H9 (cell line): ENCODE measurements around the gene VWA8. TPM values are rescaled to one million over a fixed set of nuclear protein-coding genes. Genes with fewer than 3 reads are reported as not detected.

Experiments
- DNase-seq: peaks from one replicate; pipeline ENCODE4 v3.0.0-alpha.2; 2017
- H2AFZ ChIP-seq: one replicate; pipeline ENCODE4 v1.6.1; 2013; ENCODE audit warnings: mild to moderate bottlenecking, low read length, control low read depth, moderate library complexity
- H2AK5ac ChIP-seq: 2 replicates; pipeline ENCODE4 v1.6.1; 2013; ENCODE audit warnings: low read length, control low read depth, mixed read lengths; ENCODE audit not compliant: insufficient read length
- H2BK120ac ChIP-seq: one replicate; pipeline ENCODE4 v1.6.1; 2013; ENCODE audit warnings: low read depth, mild to moderate bottlenecking, low read length, control low read depth, inconsistent platforms; ENCODE audit not compliant: poor library complexity, severe bottlenecking
- H2BK12ac ChIP-seq: 2 replicates; pipeline ENCODE4 v1.6.1; 2013; ENCODE audit warnings: low read length, control low read depth, mixed read lengths, low read depth; ENCODE audit not compliant: insufficient read length
- H2BK15ac ChIP-seq: 2 replicates; pipeline ENCODE4 v1.6.1; 2013; ENCODE audit warnings: low read depth, low read length, control low read depth
- H2BK20ac ChIP-seq: one replicate; pipeline ENCODE4 v1.6.1; 2013; ENCODE audit warnings: low read depth, mild to moderate bottlenecking, low read length, control low read depth, inconsistent platforms; ENCODE audit not compliant: poor library complexity, severe bottlenecking
- H2BK5ac ChIP-seq: 2 replicates; pipeline ENCODE4 v1.6.1; 2013; ENCODE audit warnings: low read length, control low read depth, mixed read lengths; ENCODE audit not compliant: insufficient read length
- H3K14ac ChIP-seq: 2 replicates; pipeline ENCODE4 v1.6.1; 2013; ENCODE audit warnings: low read length, control low read depth; ENCODE audit not compliant: insufficient read depth
- H3K18ac ChIP-seq: 2 replicates; pipeline ENCODE4 v1.6.1; 2013; ENCODE audit warnings: low read depth, mild to moderate bottlenecking, mixed read lengths, low read length, control low read depth; ENCODE audit not compliant: insufficient read length
- H3K23ac ChIP-seq: 2 replicates; pipeline ENCODE4 v1.6.1; 2013; ENCODE audit warnings: low read length, control low read depth, mixed read lengths, low read depth; ENCODE audit not compliant: insufficient read length
- H3K23me2 ChIP-seq: 2 replicates; pipeline ENCODE4 v1.6.1; 2013; ENCODE audit warnings: low read depth, mild to moderate bottlenecking, mixed read lengths, low read length, control low read depth; ENCODE audit not compliant: insufficient read length, poor library complexity, severe bottlenecking
- H3K27ac ChIP-seq: 2 replicates; pipeline ENCODE4 v1.5.1; 2013; ENCODE audit warnings: low read length, control low read depth, mixed read lengths, low read depth; ENCODE audit not compliant: insufficient read length
- H3K27me3 ChIP-seq: 2 replicates; pipeline ENCODE4 v1.6.1; 2013; ENCODE audit warnings: low read length, control low read depth, inconsistent platforms; ENCODE audit not compliant: insufficient read depth
- H3K4ac ChIP-seq: 2 replicates; pipeline ENCODE4 v1.6.1; 2013; ENCODE audit warnings: low read depth, mild to moderate bottlenecking, control low read depth, inconsistent platforms, low read length, moderate library complexity
- H3K4me1 ChIP-seq: 2 replicates; pipeline ENCODE4 v1.6.1; 2013; ENCODE audit warnings: low read length, control low read depth, inconsistent platforms; ENCODE audit not compliant: insufficient read depth
- H3K4me2 ChIP-seq: 2 replicates; pipeline ENCODE4 v1.6.1; 2013; ENCODE audit warnings: low read length, control low read depth, mixed read lengths; ENCODE audit not compliant: insufficient read length, insufficient read depth
- H3K56ac ChIP-seq: 2 replicates; pipeline ENCODE4 v1.6.1; 2013; ENCODE audit warnings: low read depth, mild to moderate bottlenecking, mixed read lengths, low read length, control low read depth; ENCODE audit not compliant: insufficient read length
- H3K79me1 ChIP-seq: 2 replicates; pipeline ENCODE4 v1.6.1; 2013; ENCODE audit warnings: low read depth, mild to moderate bottlenecking, moderate library complexity, low read length, control low read depth, inconsistent platforms; ENCODE audit not compliant: insufficient read depth, poor library complexity, severe bottlenecking
- H3K79me2 ChIP-seq: 2 replicates; pipeline ENCODE4 v1.6.1; 2013; ENCODE audit warnings: low read length, control low read depth, inconsistent platforms; ENCODE audit not compliant: insufficient read depth
- H3K9ac ChIP-seq: 2 replicates; pipeline ENCODE4 v1.6.1; 2013; ENCODE audit warnings: low read length, control low read depth, mixed read lengths; ENCODE audit not compliant: insufficient read length; ENCODE audit errors: extremely low read depth
- H3K9me3 ChIP-seq: one replicate; pipeline ENCODE4 v1.6.1; 2013; ENCODE audit warnings: low read depth, low read length, inconsistent platforms; ENCODE audit not compliant: control insufficient read depth
- H3T11ph ChIP-seq: one replicate; pipeline ENCODE4 v1.6.1; 2013; ENCODE audit warnings: mild to moderate bottlenecking, low read length, control low read depth, inconsistent platforms
- H4K20me1 ChIP-seq: one replicate; pipeline ENCODE4 v1.6.1; 2013; ENCODE audit not compliant: control insufficient read depth, insufficient read length, insufficient read depth
- H4K5ac ChIP-seq: 2 replicates; pipeline ENCODE4 v1.6.1; 2013; ENCODE audit warnings: low read depth, mild to moderate bottlenecking, mixed read lengths, low read length, control low read depth; ENCODE audit not compliant: insufficient read length
- H4K8ac ChIP-seq: replicated peaks from 2 replicates; pipeline ENCODE4 v1.6.1; 2013; ENCODE audit warnings: low read length, control low read depth, mixed read lengths, low read depth; ENCODE audit not compliant: insufficient read length
- H4K91ac ChIP-seq: 2 replicates; pipeline ENCODE4 v1.6.1; 2013; ENCODE audit warnings: low read depth, mild to moderate bottlenecking, moderate library complexity, mixed read lengths, low read length, control low read depth; ENCODE audit not compliant: insufficient read length
- H3K27ac Mint-ChIP-seq, 3 experiments: 2 replicates in 2 of 3; 3 replicates in 1 of 3; pipeline ENCODE4 v1.8.0; 2020 to 2021; ENCODE audit warnings: mixed read lengths in 3 of 3, mild to moderate bottlenecking in 1 of 3, moderate library complexity in 1 of 3
- H3K27me3 Mint-ChIP-seq: 2 replicates; pipeline ENCODE4 v1.8.0; 2021; ENCODE audit warnings: low read depth, mild to moderate bottlenecking, moderate library complexity, mixed read lengths
- H3K36me3 Mint-ChIP-seq, 3 experiments: 2 replicates in 2 of 3; 3 replicates in 1 of 3; pipeline ENCODE4 v1.8.0; 2020 to 2021; ENCODE audit warnings: low read depth in 3 of 3, mixed read lengths in 3 of 3; ENCODE audit not compliant: insufficient read depth in 1 of 3
- H3K4me1 Mint-ChIP-seq, 2 experiments: 2 replicates each; pipeline ENCODE4 v1.8.0; 2020; ENCODE audit warnings: mixed read lengths in 2 of 2
- H3K4me3 Mint-ChIP-seq, 2 experiments: 2 replicates in 1 of 2; 3 replicates in 1 of 2; pipeline ENCODE4 v1.8.0; 2020 to 2021; ENCODE audit warnings: mild to moderate bottlenecking in 2 of 2, mixed read lengths in 2 of 2, moderate library complexity in 1 of 2
- H3K9me3 Mint-ChIP-seq, 2 experiments: 2 replicates in 1 of 2; 3 replicates in 1 of 2; pipeline ENCODE4 v1.8.0; 2020; ENCODE audit warnings: mild to moderate bottlenecking in 2 of 2, mixed read lengths in 2 of 2, moderate library complexity in 1 of 2
- CTCF ChIP-seq: fragments of 200-600 bp; sonication (generic); conservative IDR thresholded peaks from 3 replicates; pipeline ENCODE4 v1.8.0; 2021; ENCODE audit warnings: antibody characterized with exemption, mild to moderate bottlenecking
- WGBS: extraction: QIAGEN DNeasy Blood & Tissue Kit; methylation state at CpG from one replicate; pipeline ENCODE4 v1.1.7; 2013; ENCODE audit warnings: missing lambda C conversion rate, low lambda C conversion rate, mixed read lengths; ENCODE audit not compliant: insufficient read length; ENCODE audit errors: extremely low coverage; 5-methylcytosine and 5-hydroxymethylcytosine counted together
- total RNA-seq: library from RNA; stranded (reverse); gene quantifications from 2 replicates; pipeline ENCODE4 v1.2.1, GENCODE V29; 2021

VWA8 gene
- total RNA-seq, 1 experiment from 2014 or later, result 17.4 TPM

GRCh38 chr13:42000846-42001245 is 39.9 kb upstream of the VWA8 start:
- peaks cover 8% of the 10 kb centered on the region; the same call in 1 of the 2 replicates for H3K4me1 ChIP-seq
- no peak overlapping the region for H3T11ph ChIP-seq
- H4K5ac ChIP-seq, result no peak overlapping the region
- no peak overlapping the region for H3K56ac ChIP-seq
- H3K9ac ChIP-seq, result no peak overlapping the region
- H4K91ac ChIP-seq, result no peak overlapping the region
- no peaks in the 10 kb centered on the region for H4K20me1 ChIP-seq
- H2BK15ac ChIP-seq, result no peak overlapping the region
- no peaks in the 10 kb centered on the region for H3K9me3 ChIP-seq
- no peak for TF ChIP-seq CTCF
- H3K4ac ChIP-seq, result no peak overlapping the region
- no peak overlapping the region for H3K27ac Mint-ChIP-seq
- H3K79me2 ChIP-seq, result no peaks in the 10 kb centered on the region
- H2BK12ac ChIP-seq, result no peak overlapping the region
- no peaks in the 10 kb centered on the region for H3K79me1 ChIP-seq
- no peak overlapping the region for H3K4me2 ChIP-seq
- no peaks in the 10 kb centered on the region for H3K36me3 Mint-ChIP-seq
- peaks cover 15 to 21% of the 10 kb centered on the region in 2 experiments for H3K4me1 Mint-ChIP-seq
- H2AFZ ChIP-seq, result no peak overlapping the region
- no peak overlapping the region for H3K4me3 Mint-ChIP-seq
- H2BK20ac ChIP-seq, result no peak overlapping the region
- no peak overlapping the region for H3K18ac ChIP-seq
- H3K23ac ChIP-seq, result no peak overlapping the region
- no peak for DNase-seq
- H3K23me2 ChIP-seq, result no peaks in the 10 kb centered on the region
- no peak overlapping the region for H3K27ac ChIP-seq
- no peaks in the 10 kb centered on the region for H3K27me3 ChIP-seq
- H2AK5ac ChIP-seq, result no peak overlapping the region
- H3K14ac ChIP-seq, result no peak overlapping the region
- no peaks in the 10 kb centered on the region for H3K9me3 Mint-ChIP-seq
- H2BK5ac ChIP-seq, result no peak overlapping the region
- no peaks in the 10 kb centered on the region for H3K27me3 Mint-ChIP-seq
- no peak overlapping the region for H2BK120ac ChIP-seq
- WGBS, result no CpG with 5 or more reads among the region's 2 CpGs
- no peak overlapping the region for H4K8ac ChIP-seq
